ENCODE data around the gene HEXIM1. TPM values are rescaled to one million over a fixed set of nuclear protein-coding genes. Genes with fewer than 3 reads are reported as not detected.

The HEXIM1 gene
- 4.2 and 4.3 TPM in 2 replicates for total RNA-seq (2012; rRNA removed)

GRCh38 chr17:45148183-45149036 lies at the start of gene HEXIM1:
TSS of gene HEXIM1 (plus strand) at chr17:45148475. CDS start at chr17:45149191, 716 bp downstream.
- Histone ChIP-seq H3K36me3 (ENCODE audit: insufficient read depth, low read length) (peaks cover 5% of the 10 kb centered on the region), H3K27me3 (ENCODE audit: control insufficient read depth, insufficient read depth, low read length) (no peaks in the 10 kb centered on the region), H3K9ac (ENCODE audit: low read depth, low read length) (peak within 1 kb of the TSS; percentile 98), H3K4me3 (ENCODE audit: low read length) (peak within 1 kb of the TSS; percentile 90), H3K4me2 (ENCODE audit: low read length) (peak within 1 kb of the TSS; percentile 95), H3K9me3 (replicated peaks; ENCODE audit: low read length) (no peaks in the 10 kb centered on the region), H3K4me1 (ENCODE audit: control insufficient read depth, insufficient read depth, low read length) (peaks cover 36% of the 10 kb centered on the region)

- Histone ChIP-seq H3K4me2 (ENCODE audit: low read length) (no peak overlapping the region), H3K4me3 (ENCODE audit: low read length) (no peak overlapping the region), H3K9ac (ENCODE audit: low read depth, low read length) (no peak overlapping the region), H3K27me3 (ENCODE audit: control insufficient read depth, insufficient read depth, low read length) (no peaks in the 10 kb centered on the region), H3K36me3 (ENCODE audit: insufficient read depth, low read length) (peaks cover 64% of the 10 kb centered on the region), H3K9me3 (replicated peaks; ENCODE audit: low read length) (no peaks in the 10 kb centered on the region), H3K4me1 (ENCODE audit: control insufficient read depth, insufficient read depth, low read length) (peaks cover 23% of the 10 kb centered on the region)
Measured at GRCh38 chr17:45098869-45099616, 49.2 kb upstream of the HEXIM1 start.

GRCh38 chr17:45101546-45101882 lies 46.8 kb upstream of the HEXIM1 start:
- Histone ChIP-seq H3K4me2 (ENCODE audit: low read length) (no peak overlapping the region), H3K9ac (ENCODE audit: low read depth, low read length) (no peak overlapping the region), H3K4me1 (ENCODE audit: control insufficient read depth, insufficient read depth, low read length) (peaks cover 21% of the 10 kb centered on the region), H3K36me3 (ENCODE audit: insufficient read depth, low read length) (peaks cover 71% of the 10 kb centered on the region), H3K27me3 (ENCODE audit: control insufficient read depth, insufficient read depth, low read length) (no peaks in the 10 kb centered on the region), H3K4me3 (ENCODE audit: low read length) (no peak overlapping the region), H3K9me3 (replicated peaks; ENCODE audit: low read length) (no peaks in the 10 kb centered on the region)

GRCh38 chr17:45101883-45102811 lies 46.1 kb upstream of the HEXIM1 start:
- no peak overlapping the region for H3K4me3 ChIP-seq (ENCODE audit: low read length)
- no peak overlapping the region for H3K4me2 ChIP-seq (ENCODE audit: low read length)
- peaks cover 68% of the 10 kb centered on the region for H3K36me3 ChIP-seq (ENCODE audit: insufficient read depth, low read length)
- H3K9ac ChIP-seq (ENCODE audit: low read depth, low read length): no peak overlapping the region
- no peaks in the 10 kb centered on the region for H3K27me3 ChIP-seq (ENCODE audit: control insufficient read depth, insufficient read depth, low read length)
- H3K9me3 ChIP-seq (replicated peaks; ENCODE audit: low read length): no peaks in the 10 kb centered on the region
- peaks cover 21% of the 10 kb centered on the region for H3K4me1 ChIP-seq (ENCODE audit: control insufficient read depth, insufficient read depth, low read length)

- H3K9me3 ChIP-seq (replicated peaks; ENCODE audit: low read length): no peaks in the 10 kb centered on the region
- peaks cover 21% of the 10 kb centered on the region for H3K4me1 ChIP-seq (ENCODE audit: control insufficient read depth, insufficient read depth, low read length)
- H3K4me3 ChIP-seq (ENCODE audit: low read length): no peak overlapping the region
- no peaks in the 10 kb centered on the region for H3K27me3 ChIP-seq (ENCODE audit: control insufficient read depth, insufficient read depth, low read length)
- no peak overlapping the region for H3K9ac ChIP-seq (ENCODE audit: low read depth, low read length)
- no peak overlapping the region for H3K4me2 ChIP-seq (ENCODE audit: low read length)
- H3K36me3 ChIP-seq (ENCODE audit: insufficient read depth, low read length): peaks cover 68% of the 10 kb centered on the region
Measured at GRCh38 chr17:45102856-45103255, 45.4 kb upstream of the HEXIM1 start.

- Histone ChIP-seq H3K36me3 (ENCODE audit: insufficient read depth, low read length) (peaks cover 68% of the 10 kb centered on the region), H3K9ac (ENCODE audit: low read depth, low read length) (no peak overlapping the region), H3K4me2 (ENCODE audit: low read length) (no peak overlapping the region), H3K27me3 (ENCODE audit: control insufficient read depth, insufficient read depth, low read length) (no peaks in the 10 kb centered on the region), H3K4me3 (ENCODE audit: low read length) (no peak overlapping the region), H3K9me3 (replicated peaks; ENCODE audit: low read length) (no peaks in the 10 kb centered on the region), H3K4me1 (ENCODE audit: control insufficient read depth, insufficient read depth, low read length) (peaks cover 20% of the 10 kb centered on the region)
Measured at GRCh38 chr17:45103269-45103795, 44.9 kb upstream of the HEXIM1 start.

GRCh38 chr17:45104029-45104428 lies 44.2 kb upstream of the HEXIM1 start:
- Histone ChIP-seq H3K4me1 (ENCODE audit: control insufficient read depth, insufficient read depth, low read length) (peaks cover 16% of the 10 kb centered on the region), H3K9ac (ENCODE audit: low read depth, low read length) (no peak overlapping the region), H3K4me3 (ENCODE audit: low read length) (no peak overlapping the region), H3K9me3 (replicated peaks; ENCODE audit: low read length) (no peaks in the 10 kb centered on the region), H3K4me2 (ENCODE audit: low read length) (no peak overlapping the region), H3K36me3 (ENCODE audit: insufficient read depth, low read length) (peaks cover 68% of the 10 kb centered on the region), H3K27me3 (ENCODE audit: control insufficient read depth, insufficient read depth, low read length) (no peaks in the 10 kb centered on the region)

- peaks cover 69% of the 10 kb centered on the region for H3K36me3 ChIP-seq (ENCODE audit: insufficient read depth, low read length)
- peaks cover 16% of the 10 kb centered on the region for H3K4me1 ChIP-seq (ENCODE audit: control insufficient read depth, insufficient read depth, low read length)
- H3K4me2 ChIP-seq (ENCODE audit: low read length): no peak overlapping the region
- H3K4me3 ChIP-seq (ENCODE audit: low read length): no peak overlapping the region
- no peaks in the 10 kb centered on the region for H3K27me3 ChIP-seq (ENCODE audit: control insufficient read depth, insufficient read depth, low read length)
- H3K9ac ChIP-seq (ENCODE audit: low read depth, low read length): no peak overlapping the region
- no peaks in the 10 kb centered on the region for H3K9me3 ChIP-seq (replicated peaks; ENCODE audit: low read length)
Measured at GRCh38 chr17:45104497-45104896, 43.8 kb upstream of the HEXIM1 start.

GRCh38 chr17:45104907-45105624 lies 43.2 kb upstream of the HEXIM1 start:
- Histone ChIP-seq H3K9ac (ENCODE audit: low read depth, low read length) (no peak overlapping the region), H3K27me3 (ENCODE audit: control insufficient read depth, insufficient read depth, low read length) (no peaks in the 10 kb centered on the region), H3K4me2 (ENCODE audit: low read length) (no peak overlapping the region), H3K4me3 (ENCODE audit: low read length) (no peak overlapping the region), H3K9me3 (replicated peaks; ENCODE audit: low read length) (no peaks in the 10 kb centered on the region), H3K36me3 (ENCODE audit: insufficient read depth, low read length) (peaks cover 65% of the 10 kb centered on the region), H3K4me1 (ENCODE audit: control insufficient read depth, insufficient read depth, low read length) (peaks cover 16% of the 10 kb centered on the region)

- no peak overlapping the region for H3K9ac ChIP-seq (ENCODE audit: low read depth, low read length)
- H3K4me3 ChIP-seq (ENCODE audit: low read length): no peak overlapping the region
- no peaks in the 10 kb centered on the region for H3K9me3 ChIP-seq (replicated peaks; ENCODE audit: low read length)
- H3K4me2 ChIP-seq (ENCODE audit: low read length): no peak overlapping the region
- peaks cover 17% of the 10 kb centered on the region for H3K4me1 ChIP-seq (ENCODE audit: control insufficient read depth, insufficient read depth, low read length)
- no peaks in the 10 kb centered on the region for H3K27me3 ChIP-seq (ENCODE audit: control insufficient read depth, insufficient read depth, low read length)
- H3K36me3 ChIP-seq (ENCODE audit: insufficient read depth, low read length): peaks cover 65% of the 10 kb centered on the region
Measured at GRCh38 chr17:45106096-45106495, 42.2 kb upstream of the HEXIM1 start.

Measured in skeletal muscle satellite cell (primary cell).